ENCODE data around the gene FGFR4. TPM values are rescaled to one million over a fixed set of nuclear protein-coding genes. Genes with fewer than 3 reads are reported as not detected.

FGFR4 gene
- total RNA-seq, 6 donors from 2014 or later = 14.8 to 175 (median 87.1) TPM

GRCh38 chr5:177146891-177147638, 60.4 kb downstream of the FGFR4 start:
- peaks cover 8 to 73% (median 29%) of the 10 kb centered on the region in 4 donors for H3K36me3 ChIP-seq
- H3K4me1 ChIP-seq = peaks cover 0 to 7% (median 3%) of the 10 kb centered on the region in 4 donors
- no peak overlapping the region for H3K4me3 ChIP-seq
- TF ChIP-seq POLR2A (IDR thresholded peaks at IDR 0.05) = no peak
- no peak for TF ChIP-seq CTCF (IDR thresholded peaks at IDR 0.05)
- TF ChIP-seq POLR2AphosphoS5 (IDR thresholded peaks at IDR 0.05) = no peak
- TF ChIP-seq EP300 (IDR thresholded peaks at IDR 0.05) = no peak
- no peaks in the 10 kb centered on the region for H3K27me3 ChIP-seq
- ATAC-seq (ENCODE audit: low FRiP score in 2 of 2) (no peak), DNase-seq (no peak)
- 81 to 91% methylated on average over 17 of the region's 17 CpGs for WGBS, 2 donors
- no peak overlapping the region for H3K27ac ChIP-seq
- no peaks in the 10 kb centered on the region for H3K9me3 ChIP-seq

Other genes with a start within 250 kb of the FGFR4 start
- gene HK3, start 187.6 kb upstream of the FGFR4 start, total RNA-seq = 100 to 1,000 TPM in 1 of 6 donors, 10 to 100 TPM in 5; 16.0 to 106 (median 66.4) TPM
- 10 to 100 TPM; 26.7 to 87.0 (median 37.9) TPM for gene UIMC1, start 80.1 kb upstream of the FGFR4 start, total RNA-seq
- 10 to 100 TPM in 4 of 6 donors, 1 to 10 TPM in 2; 9.3 to 31.4 (median 16.8) TPM for gene ZNF346, start 64.2 kb upstream of the FGFR4 start, total RNA-seq
- 10 to 100 TPM; 33.0 to 69.1 (median 55.7) TPM for gene NSD1, start 46.9 kb downstream of the FGFR4 start, total RNA-seq
- 10 to 100 TPM; 26.8 to 92.2 (median 50.3) TPM for gene RAB24, start 216.8 kb downstream of the FGFR4 start, total RNA-seq
- 100 to 1,000 TPM in 2 of 6 donors, 10 to 100 TPM in 4; 45.1 to 132 (median 86.8) TPM for gene PRELID1, start 216.9 kb downstream of the FGFR4 start, total RNA-seq
- 10 to 100 TPM in 4 of 6 donors, 1 to 10 TPM in 2; 8.8 to 29.5 (median 13.6) TPM for gene MXD3, start 225.0 kb downstream of the FGFR4 start, total RNA-seq

All from upper lobe of left lung (tissue), 6 donors.